SK-N-MC (cell line): ENCODE measurements around the gene LHX3.

ENCODE experiments used
- EZH2 ChIP-seq: fragments of 200-600 bp; sonication (generic); IDR thresholded peaks from one replicate; pipeline ENCODE4 v1.6.1; 2017; ENCODE audit warnings: antibody characterized with exemption
- FOXP2 ChIP-seq: optimal IDR thresholded peaks from 2 replicates; pipeline ENCODE3; 2011; ENCODE audit warnings: mild to moderate bottlenecking, moderate library complexity; ENCODE audit not compliant: insufficient read depth; ENCODE audit errors: extremely low read length, control extremely low read depth
- POLR2AphosphoS5 ChIP-seq: IDR thresholded peaks from 2 replicates; pipeline ENCODE4 v1.6.1; 2012; ENCODE audit warnings: mild to moderate bottlenecking, low read depth, low read length, borderline replicate concordance

DNA sequence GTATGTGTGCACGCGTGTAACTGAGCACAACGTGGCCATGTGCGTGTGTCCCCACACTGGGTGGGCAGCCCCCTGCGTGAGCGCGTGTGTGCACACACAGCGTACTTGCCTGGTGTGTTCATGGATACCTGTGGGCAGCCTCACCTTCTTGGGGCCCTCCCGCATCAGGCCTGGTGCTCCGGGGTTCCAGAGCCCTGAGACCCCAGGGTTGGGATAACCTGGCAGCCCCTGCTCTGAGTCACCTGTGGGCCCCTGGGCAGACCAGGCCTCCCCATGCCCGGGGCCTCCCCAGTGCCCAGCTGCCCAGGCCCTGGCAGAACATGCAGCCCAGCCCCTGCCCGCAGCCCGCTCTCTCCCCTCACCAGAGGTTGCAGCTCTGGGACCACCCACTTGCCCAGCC lies 25.2 kb downstream of the LHX3 start:
- no peak for TF ChIP-seq POLR2AphosphoS5
- no peak for TF ChIP-seq EZH2
- TF ChIP-seq FOXP2, result no peak
